ENCODE data around the gene EXOC4.

EXOC4 gene

DNA sequence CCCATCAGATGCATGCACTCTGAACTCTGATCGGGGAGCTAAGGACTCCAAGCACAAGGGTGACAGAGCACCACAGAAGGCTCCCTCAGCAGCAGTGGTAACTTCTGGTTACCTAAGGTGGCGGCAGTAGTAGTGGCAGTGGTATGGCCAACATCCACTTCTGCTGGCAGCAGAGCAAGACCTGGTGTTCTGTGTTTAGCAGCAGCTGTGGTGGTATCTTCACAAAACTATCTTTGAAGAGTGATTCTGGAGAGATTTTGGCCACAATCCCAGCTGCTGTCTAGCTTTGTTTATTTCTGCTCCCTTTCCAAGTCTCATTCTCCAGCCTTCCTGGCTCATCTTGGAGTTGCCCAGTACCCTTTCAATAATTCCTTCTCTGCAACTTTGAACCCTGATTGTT lies 771.9 kb downstream of the EXOC4 start:
- no peak overlapping the region for H3K4me3 ChIP-seq (ENCODE audit: low read length)
- TF ChIP-seq, protein P1, sequence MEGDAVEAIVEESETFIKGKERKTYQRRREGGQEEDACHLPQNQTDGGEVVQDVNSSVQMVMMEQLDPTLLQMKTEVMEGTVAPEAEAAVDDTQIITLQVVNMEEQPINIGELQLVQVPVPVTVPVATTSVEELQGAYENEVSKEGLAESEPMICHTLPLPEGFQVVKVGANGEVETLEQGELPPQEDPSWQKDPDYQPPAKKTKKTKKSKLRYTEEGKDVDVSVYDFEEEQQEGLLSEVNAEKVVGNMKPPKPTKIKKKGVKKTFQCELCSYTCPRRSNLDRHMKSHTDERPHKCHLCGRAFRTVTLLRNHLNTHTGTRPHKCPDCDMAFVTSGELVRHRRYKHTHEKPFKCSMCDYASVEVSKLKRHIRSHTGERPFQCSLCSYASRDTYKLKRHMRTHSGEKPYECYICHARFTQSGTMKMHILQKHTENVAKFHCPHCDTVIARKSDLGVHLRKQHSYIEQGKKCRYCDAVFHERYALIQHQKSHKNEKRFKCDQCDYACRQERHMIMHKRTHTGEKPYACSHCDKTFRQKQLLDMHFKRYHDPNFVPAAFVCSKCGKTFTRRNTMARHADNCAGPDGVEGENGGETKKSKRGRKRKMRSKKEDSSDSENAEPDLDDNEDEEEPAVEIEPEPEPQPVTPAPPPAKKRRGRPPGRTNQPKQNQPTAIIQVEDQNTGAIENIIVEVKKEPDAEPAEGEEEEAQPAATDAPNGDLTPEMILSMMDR (IDR thresholded peaks at IDR 0.05; ENCODE audit: insufficient read depth, low read depth, low read length, missing control alignments) = no peak
- DNase-seq (ENCODE audit: low read depth) = no peak

DNA sequence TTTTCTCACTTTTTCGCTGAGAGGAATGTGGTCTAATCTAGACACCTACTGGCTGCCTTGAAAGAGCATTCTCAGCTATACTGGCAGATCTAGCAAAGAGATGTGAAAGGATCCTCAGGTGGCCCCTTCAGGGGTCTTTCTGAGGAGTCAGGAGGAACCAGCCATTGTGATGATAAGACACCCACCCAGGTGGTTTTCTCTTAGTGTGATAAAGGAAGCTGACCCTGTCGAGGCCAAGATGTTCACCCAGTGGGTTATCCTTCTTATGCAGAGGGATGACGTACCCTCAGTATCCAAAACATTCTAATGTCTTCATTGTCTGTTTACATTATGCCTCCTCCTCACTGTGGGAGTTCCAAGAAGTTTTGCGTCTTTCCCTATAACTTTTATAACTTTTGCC lies 776.0 kb downstream of the EXOC4 start:
- DNase-seq (ENCODE audit: low read depth) = no peak
- TF ChIP-seq, protein P1 (IDR thresholded peaks at IDR 0.05; ENCODE audit: insufficient read depth, low read depth, low read length, missing control alignments) = no peak

DNA sequence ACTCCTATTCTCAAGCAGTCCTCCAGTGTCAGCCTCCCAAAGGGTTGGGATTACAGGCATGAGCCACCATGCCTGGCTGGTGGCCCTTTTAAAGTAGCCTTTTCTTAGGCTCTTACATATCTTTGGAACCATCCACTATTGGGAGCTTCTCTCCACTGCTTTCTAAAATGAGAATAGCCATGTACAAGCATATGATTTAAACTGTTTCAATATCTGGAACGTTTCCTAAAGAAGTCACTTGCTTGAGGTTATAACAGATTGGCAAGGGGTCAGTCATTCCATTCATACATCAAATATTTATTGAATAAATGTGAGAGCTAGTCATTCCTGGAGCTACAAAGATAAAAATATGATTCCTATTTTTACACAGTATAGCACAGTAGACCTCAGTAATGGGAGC lies 776.9 kb downstream of the EXOC4 start:
- TF ChIP-seq, protein P1 (IDR thresholded peaks at IDR 0.05; ENCODE audit: insufficient read depth, low read depth, low read length, missing control alignments) = no peak
- no peak overlapping the region for H3K4me3 ChIP-seq (ENCODE audit: low read length)
- DNase-seq (ENCODE audit: low read depth) = no peak

More for the DNA sequence above, 776.0 kb downstream of the EXOC4 start:
- no peak overlapping the region for H3K4me3 ChIP-seq (ENCODE audit: low read length)

DNA sequence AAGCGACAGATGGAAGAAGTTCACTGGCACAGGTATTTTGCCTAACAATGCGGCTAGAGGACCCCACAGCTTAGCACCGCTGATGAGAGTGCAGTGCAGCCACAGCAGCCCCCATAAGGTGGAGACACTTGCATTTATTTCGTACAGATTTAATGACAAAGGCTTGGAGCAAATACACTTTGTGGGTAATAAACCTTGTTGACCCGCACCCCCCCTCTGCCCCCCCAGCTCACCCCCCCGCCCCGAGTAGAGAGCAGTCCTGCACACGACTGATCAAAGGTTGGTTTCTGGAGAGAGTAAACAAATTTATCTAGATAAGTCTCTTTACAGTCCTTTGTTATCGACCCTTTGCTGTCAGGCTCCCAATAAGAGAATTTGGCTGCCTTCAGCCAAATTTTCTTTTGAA lies 777.6 kb downstream of the EXOC4 start:
- H3K4me3 ChIP-seq (ENCODE audit: low read length) = no peak overlapping the region

DNA sequence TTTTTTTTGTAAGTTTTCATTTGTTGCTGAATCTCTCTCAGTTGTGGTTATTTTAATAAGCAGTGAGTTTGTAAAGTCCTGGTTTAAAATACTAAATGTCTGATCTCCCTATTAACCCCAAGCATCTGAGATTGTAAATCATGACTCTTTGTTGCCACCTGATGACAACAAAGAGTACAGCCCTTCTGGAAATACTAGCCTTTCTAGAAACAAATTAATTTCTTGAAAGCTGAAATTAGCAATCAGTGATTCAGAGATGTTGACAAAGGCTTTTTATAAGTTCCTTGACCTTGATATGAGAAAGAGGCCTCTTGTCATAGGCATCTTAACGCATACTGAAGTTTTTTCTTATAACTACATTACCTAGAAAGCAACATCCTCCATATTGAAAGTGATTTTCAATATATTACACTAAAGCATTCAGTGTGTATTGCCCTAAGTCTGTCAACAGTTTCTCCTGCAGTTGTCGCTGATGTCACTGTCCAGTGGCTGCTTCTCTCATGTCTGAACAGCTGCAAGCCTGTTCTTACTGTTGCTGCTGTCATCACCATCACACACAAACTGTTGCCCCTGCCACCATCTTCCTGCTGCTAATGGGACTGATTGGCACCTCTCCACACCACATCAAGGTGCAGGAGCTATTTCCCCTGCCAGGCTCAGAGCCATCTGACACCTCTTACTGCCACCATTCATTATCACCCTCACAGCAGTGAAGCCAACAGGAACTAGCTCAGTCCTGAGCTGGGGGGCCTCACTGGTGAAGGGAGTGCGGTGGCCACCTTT lies 779.1 kb downstream of the EXOC4 start:
- no peak overlapping the region for H3K4me3 ChIP-seq (ENCODE audit: low read length)
- peak; percentile 31 for DNase-seq (ENCODE audit: low read depth)
- TF ChIP-seq, protein P1 (IDR thresholded peaks at IDR 0.05; ENCODE audit: insufficient read depth, low read depth, low read length, missing control alignments) = peak; percentile 29

More for the DNA sequence above, 777.6 kb downstream of the EXOC4 start:
- TF ChIP-seq, protein P1 (IDR thresholded peaks at IDR 0.05; ENCODE audit: insufficient read depth, low read depth, low read length, missing control alignments) = no peak
- DNase-seq (ENCODE audit: low read depth) = no peak

DNA sequence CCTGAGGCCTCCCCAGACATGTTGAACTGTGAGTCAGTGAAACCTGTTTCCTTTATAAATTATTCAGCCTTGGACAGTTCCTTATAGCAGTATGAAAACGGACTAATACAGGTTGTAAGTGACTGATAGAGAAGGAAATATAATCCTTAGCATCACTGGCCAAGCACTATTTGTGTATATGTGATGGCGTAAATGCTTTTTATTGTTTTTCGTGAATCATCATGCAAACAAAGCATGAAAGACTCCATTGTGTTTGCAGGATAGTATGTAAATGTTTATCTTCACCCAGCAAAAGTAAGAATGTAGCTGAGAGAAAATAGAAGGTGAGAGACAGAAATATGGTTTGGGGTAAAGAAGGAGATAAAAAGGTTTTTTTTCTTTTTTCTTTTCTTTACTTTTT lies 781.8 kb downstream of the EXOC4 start:
- TF ChIP-seq, protein P1 (IDR thresholded peaks at IDR 0.05; ENCODE audit: insufficient read depth, low read depth, low read length, missing control alignments) = no peak
- H3K4me3 ChIP-seq (ENCODE audit: low read length) = no peak overlapping the region
- peak; percentile 13 for DNase-seq (ENCODE audit: low read depth)

DNA sequence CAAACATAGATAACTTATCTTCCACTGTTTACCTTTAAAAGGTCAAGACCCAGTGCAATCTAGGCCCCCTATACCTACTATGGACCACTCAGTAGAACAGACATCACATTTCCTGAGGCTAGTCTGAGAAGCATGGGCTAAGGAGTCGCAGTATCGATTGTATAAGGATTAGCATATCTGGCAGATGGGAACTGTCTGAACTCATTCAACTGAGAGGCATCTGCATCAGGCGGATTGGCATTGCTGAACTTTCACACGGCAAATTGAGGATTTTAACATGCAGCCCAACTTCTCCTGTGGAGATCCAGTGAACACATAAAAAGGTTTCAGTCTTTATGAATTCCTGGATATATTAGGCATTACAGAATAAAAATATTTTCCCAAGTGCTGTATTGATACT lies 785.1 kb downstream of the EXOC4 start:
- TF ChIP-seq, protein P1 (IDR thresholded peaks at IDR 0.05; ENCODE audit: insufficient read depth, low read depth, low read length, missing control alignments) = no peak
- no peak for DNase-seq (ENCODE audit: low read depth)
- H3K4me3 ChIP-seq (ENCODE audit: low read length) = no peak overlapping the region
